Ovary (tissue), 3 donors: ENCODE measurements around the gene PTH1R.

ENCODE experiments used
- EP300 ChIP-seq: sonication (generic); formaldehyde crosslinking; IDR thresholded peaks from one replicate; pipeline ENCODE4 v1.6.1; 2017; ENCODE audit warnings: antibody characterized with exemption
- POLR2A ChIP-seq: fragments of 450-650 bp; IDR thresholded peaks from one replicate; pipeline ENCODE4 v1.6.1; 2017; ENCODE audit warnings: antibody characterized with exemption, mild to moderate bottlenecking, moderate library complexity
- TF ChIP-seq, protein P1 (sequence below), 3 donors: fragments of 450-650 bp in 2 of 3; fragments of 200-600 bp in 1 of 3; IDR thresholded peaks; one replicate each; pipeline versions ENCODE4 v1.5.1 to v1.8.0; 2016 to 2022; ENCODE audit warnings: antibody characterized with exemption in 3 of 3, mild to moderate bottlenecking in 1 of 3
- donor health status: DM: no; HTN: no; CAD: no.

DNA sequence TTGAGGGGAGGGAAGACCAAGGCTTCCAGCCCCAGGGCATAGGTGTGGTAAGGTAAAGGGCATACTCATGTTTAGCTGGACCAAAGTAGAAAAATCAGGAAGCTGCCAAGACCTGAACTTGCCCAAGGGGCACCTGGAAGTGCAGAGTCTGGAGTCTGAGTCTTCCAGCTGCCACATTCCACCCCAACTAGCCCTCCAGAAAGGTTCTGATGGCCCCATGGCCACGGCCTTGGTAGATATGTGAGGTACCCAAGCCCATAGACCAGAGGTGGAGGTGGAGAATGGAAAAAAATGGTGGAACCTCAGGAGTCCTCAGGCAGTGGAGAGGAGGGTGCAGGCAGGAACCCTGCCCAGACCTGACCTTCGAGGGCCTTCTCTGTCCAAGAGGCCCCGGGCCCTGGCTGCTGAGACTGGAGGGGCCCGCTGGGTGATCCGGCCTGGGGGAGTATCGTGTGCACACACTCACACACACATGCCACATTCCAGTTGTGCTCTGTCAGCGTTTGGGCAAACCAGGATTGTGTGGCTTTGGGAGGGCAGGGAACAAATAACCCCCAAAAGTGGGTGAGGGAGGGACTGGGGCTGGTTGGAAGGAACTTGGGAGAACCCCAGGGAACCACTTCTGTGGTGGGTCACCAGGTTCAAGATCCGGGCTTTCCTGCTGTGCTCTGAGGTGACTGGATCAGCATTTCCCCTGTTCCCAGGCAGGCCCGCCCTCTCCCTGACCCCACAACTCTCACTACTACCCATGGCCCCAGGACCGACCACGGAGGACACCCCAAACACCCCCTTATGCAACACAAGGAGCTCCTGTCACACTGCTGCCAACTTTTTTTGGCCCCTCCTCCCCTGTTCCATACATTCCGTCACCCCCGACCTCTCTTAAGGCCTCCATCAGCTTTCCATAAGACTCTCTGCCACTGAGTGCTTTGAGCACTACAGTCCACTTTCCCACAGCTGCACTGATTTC, 25.9 kb upstream of the PTH1R start:
- TF ChIP-seq, protein P1, sequence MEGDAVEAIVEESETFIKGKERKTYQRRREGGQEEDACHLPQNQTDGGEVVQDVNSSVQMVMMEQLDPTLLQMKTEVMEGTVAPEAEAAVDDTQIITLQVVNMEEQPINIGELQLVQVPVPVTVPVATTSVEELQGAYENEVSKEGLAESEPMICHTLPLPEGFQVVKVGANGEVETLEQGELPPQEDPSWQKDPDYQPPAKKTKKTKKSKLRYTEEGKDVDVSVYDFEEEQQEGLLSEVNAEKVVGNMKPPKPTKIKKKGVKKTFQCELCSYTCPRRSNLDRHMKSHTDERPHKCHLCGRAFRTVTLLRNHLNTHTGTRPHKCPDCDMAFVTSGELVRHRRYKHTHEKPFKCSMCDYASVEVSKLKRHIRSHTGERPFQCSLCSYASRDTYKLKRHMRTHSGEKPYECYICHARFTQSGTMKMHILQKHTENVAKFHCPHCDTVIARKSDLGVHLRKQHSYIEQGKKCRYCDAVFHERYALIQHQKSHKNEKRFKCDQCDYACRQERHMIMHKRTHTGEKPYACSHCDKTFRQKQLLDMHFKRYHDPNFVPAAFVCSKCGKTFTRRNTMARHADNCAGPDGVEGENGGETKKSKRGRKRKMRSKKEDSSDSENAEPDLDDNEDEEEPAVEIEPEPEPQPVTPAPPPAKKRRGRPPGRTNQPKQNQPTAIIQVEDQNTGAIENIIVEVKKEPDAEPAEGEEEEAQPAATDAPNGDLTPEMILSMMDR (IDR thresholded peaks at IDR 0.05), result no peak
- TF ChIP-seq POLR2A (no peak), EP300 (no peak)
